PC-3 (cell line): Measurements from ENCODE around the gene TAF1D.

ENCODE experiments used
- CTCF ChIP-seq: fragments of 300-600 bp; sonication (generic); conservative IDR thresholded peaks from 2 replicates; pipeline ENCODE4 v1.5.1; 2017; ENCODE audit warnings: antibody characterized with exemption, low read depth, mild to moderate bottlenecking, low read length
- EZH2 ChIP-seq: fragments of 300-600 bp; sonication (generic); IDR thresholded peaks from one replicate; pipeline ENCODE4 v1.6.1; 2017; ENCODE audit warnings: antibody characterized with exemption, mild to moderate bottlenecking, low read length; ENCODE audit not compliant: unreplicated experiment

- no peak for TF ChIP-seq CTCF
- no peak for TF ChIP-seq EZH2
These were observed 28.9 kb upstream of the TAF1D start for GRCh38 chr11:93770160-93770559.
